Measurements from ENCODE around the gene SHROOM4.

SHROOM4 gene

DNA sequence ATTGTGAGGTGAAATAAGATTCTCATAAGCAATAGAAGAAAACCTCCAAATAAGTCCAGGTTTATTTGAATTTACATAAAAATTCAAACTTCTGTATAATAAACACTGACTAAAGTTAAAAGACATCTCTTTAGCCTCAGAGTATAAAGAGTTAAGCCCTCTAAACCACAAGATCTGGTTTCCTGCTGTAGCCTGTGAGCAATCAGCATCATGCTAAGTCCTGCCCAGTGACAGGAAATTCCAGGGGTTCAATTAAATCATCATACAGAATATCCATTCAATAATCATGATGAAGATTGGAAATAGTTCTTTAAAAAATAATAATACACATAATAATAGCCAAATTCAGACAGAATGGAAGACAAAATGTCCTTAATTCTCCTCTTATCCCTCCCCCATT, 204.2 kb downstream of the SHROOM4 start:
- no peak for FAIRE-seq

DNA sequence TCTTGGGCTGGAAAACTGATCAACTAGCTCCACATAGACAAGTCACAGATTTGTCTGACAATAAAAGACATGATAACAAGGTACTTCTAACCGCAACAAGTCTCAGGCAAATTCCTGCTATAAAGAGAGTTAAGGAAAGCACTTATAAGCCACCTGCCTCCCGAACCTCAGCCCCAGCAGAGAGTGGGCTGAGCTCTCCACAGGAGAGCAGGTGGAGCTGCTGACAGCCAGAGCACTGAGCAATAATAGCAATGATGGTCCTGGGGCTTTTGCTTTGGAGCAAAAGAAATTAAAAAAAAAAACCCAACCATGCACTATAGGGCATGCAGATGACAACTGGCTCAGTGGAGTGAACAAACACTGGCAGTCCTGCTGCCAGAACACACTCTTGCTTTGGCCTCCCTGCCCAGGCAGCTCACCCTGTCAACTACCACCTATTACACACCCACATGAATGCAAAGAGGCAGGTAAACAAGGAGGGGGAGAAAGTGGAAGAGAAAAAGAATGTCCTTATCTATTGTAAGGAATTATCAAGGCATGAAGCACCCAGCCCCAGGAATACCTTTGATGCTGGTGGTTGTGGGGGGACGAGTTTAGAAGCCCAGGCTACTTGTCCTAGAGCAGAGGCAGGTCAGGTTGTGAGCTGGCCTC, 207.6 kb downstream of the SHROOM4 start:
- no peak for FAIRE-seq

DNA sequence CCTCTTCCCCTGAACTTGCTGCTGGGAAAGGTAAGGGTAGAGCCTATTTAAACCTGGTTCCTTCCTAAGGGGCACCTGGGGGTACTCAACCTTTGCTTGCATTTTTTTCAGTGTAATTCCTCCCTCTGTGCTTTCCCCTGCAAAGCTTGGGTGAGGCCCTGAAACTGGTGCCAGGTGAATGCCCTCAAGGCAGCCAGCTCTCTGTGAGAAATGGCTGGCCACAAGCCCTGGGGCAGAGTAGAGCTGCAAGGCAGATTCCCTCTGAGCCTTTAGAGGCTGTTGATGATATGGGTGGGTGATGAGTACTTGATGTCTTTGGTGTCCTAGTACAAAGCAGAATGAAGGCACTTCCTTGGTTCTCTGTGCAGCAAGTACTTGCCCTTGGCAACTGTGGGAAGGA, 217.9 kb downstream of the SHROOM4 start:
- no peak for FAIRE-seq

DNA sequence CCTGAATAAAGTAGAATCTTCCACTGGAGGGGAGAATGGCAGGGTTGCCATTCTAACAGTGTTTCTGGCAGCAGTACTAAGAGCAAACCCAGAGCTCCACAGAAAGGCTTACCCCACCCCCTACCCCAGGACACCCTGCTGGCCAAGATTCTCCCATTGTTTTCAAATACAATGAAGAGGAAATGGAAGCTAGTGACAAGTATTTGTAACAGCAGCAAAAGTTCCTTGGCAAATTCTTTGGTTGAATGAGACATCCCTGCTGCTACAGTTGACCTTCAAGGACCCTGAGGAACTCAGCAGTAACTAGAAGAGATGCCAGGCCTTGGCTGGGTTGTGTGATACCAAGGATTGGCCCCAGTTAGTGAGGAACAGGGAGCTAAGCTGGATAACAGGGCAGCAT, 219.2 kb downstream of the SHROOM4 start:
- FAIRE-seq = no peak

GRCh38 chrX:50586980-50587379, 227.0 kb downstream of the SHROOM4 start:
- FAIRE-seq = no peak

- no peak for FAIRE-seq
These were observed 227.6 kb downstream of the SHROOM4 start for GRCh38 chrX:50586407-50586806.

GRCh38 chrX:50581405-50581804, 232.6 kb downstream of the SHROOM4 start:
- no peak for FAIRE-seq

- FAIRE-seq = peak; percentile 45
These were observed 234.0 kb downstream of the SHROOM4 start for GRCh38 chrX:50579955-50580354.

GRCh38 chrX:50577326-50577725, 236.7 kb downstream of the SHROOM4 start:
- FAIRE-seq = no peak

GRCh38 chrX:50567636-50568035, 246.4 kb downstream of the SHROOM4 start:
- no peak for FAIRE-seq

DNA sequence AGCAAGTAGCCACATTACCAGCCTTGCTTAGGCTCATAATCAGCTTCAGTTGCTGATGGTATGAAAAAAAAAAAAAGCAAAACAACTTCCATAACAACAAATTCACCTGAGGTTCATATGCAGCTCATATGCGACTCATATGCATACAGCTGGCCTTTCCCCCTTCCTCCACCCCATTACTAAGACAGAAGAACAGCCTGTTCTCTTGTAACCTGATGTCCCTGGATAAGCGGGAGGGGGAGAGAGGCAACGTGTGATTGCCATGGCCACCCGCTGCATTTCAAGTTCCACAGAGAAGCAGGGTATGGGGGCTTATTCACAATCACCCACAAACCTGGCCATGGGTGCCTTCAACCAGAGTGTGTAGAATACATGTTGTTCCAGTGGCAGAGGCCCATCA, 248.3 kb downstream of the SHROOM4 start:
- FAIRE-seq = no peak

All from TTC549 (cell line).